HG03175 (cell line): Measurements from ENCODE around the gene PEX26.
"Not testable (repeated sequence)": the region's sequence is repeated elsewhere in the genome, so short reads cannot be mapped to it uniquely, and the experiment has no call there.

Source experiments
- ATAC-seq: cut with Tn5 transposase; IDR thresholded peaks from one replicate; pipeline ENCODE4 v1.9.1; 2021; ENCODE audit warnings: mild to moderate bottlenecking, moderate library complexity; ENCODE audit not compliant: unreplicated experiment

The PEX26 gene

DNA sequence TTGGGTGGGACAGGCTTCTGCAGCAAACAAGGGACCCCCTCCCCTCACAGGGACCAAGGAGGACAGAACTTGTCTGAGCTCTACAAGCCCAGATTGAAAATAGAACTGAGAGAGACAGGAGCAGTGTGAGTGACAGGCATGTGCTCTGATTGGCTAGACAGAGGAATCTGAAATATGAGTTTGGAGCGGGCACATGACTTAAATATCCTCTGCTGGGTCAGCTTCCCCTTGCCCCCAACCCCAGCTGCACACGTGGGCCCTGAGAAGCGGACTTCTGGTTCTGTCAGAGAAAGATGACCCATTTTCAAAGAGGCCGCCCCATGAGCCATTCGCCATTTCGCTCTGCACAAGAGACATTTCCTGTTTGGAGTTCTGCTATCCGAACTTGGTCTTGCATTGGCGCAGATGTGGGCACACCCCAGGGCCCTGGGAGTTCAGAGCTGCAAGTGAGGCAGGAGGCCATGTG is 38.1 kb downstream of the PEX26 start:
- ATAC-seq, result no peak

DNA sequence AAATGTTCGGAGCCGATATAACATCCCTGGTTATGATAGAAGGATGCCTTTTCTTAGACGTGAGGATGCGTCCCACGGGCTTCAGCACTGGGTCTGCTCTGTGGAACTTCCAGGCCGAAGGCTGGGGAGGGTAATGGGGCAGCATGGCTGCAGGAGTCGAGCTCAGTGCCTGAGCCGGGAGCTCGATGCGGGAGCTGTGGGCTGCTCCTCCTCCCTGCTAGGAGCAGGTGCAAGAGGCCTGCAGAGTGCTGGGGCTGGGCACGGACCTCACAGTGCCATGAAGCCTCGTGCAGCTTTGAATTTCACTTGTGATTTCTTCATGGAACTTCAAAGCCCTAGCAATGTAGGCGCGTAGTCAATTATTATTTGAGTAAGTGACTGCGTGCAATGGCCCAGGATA is 38.8 kb downstream of the PEX26 start:
- ATAC-seq, result no peak

DNA sequence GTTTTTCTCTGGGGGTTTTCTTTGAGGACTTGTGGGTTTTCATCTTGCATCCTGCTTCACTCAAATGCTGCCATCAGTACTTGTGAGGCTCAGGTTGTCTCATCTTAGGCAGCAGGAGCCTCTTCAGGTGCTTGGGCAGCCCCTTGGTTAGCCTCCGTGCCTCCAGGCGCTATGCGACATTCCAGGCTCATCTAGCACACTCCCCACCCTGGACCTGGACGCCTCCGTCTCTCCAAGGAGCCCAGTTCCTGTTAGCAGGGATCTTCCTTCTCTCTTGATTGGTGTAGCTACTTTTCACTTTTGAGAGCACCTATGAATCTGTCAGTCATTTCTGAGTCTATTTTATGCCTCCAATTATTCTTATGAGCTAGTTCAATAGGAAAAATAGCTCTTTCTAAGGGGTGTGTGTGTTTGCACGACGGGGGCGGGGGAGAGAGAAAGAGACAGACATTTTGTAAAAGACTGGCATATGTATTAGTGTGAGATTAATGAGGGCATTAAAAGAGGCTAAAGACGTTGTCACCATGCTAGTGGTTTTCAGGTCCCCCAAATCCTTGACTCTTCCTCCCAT is 40.6 kb downstream of the PEX26 start:
- ATAC-seq, result no peak

DNA sequence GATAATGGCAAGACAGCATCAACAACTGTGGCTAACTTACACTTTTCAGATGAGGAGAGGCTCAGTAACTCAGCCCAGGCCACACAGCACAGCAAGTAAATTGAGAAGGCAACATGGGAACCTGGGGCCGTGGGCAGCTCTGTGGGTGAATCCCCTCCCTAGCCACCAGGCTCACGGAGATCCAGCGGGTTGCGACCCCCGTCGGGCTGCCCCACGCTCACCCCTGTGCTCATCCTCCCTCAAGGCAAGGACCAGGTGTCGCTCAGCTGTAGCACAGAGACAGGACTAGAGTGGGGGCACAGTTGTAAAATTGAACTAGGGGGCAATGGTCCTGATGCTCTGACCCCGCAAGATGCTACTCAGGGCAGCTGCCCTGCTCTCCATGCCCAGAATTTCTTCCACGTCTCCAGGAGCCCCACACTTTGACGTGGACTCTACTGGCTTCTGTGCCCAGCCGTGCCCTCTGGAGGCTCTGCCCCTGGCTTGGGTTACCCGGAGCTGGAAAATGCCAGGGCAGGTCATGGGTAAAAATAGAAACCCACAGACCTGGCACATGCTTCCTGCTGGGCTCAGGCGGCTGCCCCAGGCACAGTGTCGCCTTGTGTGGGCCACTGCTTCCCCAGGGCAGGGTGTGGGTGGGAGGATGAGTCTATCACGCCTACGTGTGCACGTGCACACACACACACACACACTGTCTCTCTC is 41.8 kb downstream of the PEX26 start:
- no peak for ATAC-seq

DNA sequence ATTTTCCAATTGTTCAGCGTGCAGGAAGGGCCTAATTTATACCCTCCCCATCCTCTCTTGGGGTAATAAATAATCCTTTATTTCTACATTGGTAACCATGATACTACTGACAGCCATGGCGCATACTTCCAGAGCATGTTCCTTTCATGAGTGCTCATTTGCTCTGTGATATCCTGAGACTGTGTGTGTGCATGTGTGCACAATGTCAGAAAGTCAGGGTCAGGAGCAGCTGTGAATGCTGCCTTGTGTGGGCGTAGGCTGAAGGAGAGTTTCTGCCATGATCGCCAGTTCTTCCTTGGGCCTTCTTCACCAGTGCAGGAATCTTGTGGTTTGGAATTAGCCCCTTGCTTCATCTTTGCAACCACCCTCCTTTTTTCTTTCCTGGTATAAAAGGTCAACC is 43.1 kb downstream of the PEX26 start:
- no peak for ATAC-seq

DNA sequence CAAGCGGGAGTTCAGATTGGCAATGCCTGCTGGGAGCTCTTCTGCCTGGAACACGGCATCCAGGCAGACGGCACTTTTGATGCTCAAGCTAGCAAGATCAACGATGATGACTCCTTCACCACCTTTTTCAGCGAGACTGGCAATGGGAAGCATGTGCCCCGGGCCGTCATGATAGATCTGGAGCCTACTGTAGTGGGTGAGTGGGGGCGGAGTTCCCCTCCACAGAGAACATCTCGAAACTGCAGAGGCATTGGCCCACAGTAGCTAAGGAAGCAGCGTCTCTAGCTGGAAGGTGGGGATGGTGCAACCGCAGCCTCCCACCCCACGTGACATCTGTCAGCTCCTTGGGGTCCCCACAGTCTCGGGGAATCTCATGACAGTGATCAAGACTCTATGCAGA is 43.7 kb downstream of the PEX26 start:
- ATAC-seq, result no peak

DNA sequence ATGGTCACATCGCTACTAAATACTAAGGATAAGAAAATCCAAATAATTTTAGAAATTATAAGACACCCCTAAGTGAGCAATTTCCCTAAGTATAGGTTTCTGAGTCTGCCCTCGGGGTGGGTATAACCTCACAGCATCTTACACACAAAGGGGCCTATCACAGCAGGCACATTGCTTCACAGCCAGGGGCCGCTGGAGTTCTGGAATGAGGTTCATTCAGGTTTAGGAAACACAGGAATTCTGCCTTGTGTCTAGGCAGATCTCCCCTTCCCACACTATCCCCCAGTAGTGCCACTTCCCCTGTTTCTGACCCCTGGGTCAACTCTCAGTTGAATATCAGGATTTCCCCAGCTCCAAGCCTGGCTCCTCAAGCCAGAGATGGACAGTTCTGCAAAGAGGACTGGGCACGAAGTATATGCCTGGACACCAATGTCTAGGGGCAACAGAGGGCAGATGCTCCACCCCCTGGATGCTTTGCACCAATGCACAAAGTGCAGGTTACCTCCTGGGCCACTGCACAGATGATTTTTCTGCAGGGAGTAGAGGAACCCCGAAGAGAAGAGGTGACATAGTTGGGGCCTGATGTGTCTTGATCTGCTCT is 44.3 kb downstream of the PEX26 start:
- ATAC-seq, result no peak

DNA sequence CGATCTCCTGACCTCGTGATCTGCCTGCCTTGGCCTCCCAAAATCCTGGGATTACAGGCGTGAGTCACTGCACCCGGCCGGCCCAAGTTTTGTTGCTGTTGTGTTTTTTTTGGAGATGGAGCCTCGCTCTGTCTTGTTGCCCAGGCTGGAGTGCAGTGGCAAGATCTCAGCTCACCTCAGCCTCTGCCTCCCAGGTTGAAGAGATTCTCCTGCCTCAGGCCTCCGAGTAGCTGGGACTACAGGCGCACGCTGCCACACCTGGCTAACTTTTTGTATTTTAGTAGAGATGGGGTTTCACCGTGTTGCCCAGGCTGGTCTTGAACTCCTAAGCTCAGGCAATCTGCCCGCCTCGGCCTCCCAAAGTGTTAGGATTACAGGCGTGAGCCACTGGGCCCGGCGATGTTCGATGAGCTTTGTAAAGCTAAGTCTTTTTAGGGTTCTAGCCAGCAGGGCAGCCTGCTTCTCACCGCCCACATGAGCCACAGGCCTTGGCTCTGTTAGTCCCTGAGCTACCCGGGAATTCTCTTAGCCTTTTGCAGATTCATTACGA is 45.8 kb downstream of the PEX26 start:
- ATAC-seq, result not testable (repeated sequence)

DNA sequence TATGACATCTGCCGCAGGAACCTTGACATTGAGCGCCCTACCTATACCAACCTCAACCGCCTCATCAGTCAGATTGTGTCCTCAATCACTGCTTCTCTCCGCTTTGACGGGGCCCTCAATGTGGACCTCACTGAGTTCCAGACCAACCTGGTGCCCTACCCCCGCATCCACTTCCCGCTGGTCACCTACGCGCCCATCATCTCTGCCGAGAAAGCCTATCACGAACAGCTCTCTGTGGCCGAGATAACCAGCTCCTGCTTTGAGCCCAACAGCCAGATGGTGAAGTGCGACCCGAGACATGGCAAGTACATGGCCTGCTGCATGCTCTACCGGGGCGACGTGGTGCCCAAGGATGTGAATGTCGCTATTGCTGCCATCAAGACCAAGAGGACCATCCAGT is 48.8 kb downstream of the PEX26 start:
- ATAC-seq, result no peak

DNA sequence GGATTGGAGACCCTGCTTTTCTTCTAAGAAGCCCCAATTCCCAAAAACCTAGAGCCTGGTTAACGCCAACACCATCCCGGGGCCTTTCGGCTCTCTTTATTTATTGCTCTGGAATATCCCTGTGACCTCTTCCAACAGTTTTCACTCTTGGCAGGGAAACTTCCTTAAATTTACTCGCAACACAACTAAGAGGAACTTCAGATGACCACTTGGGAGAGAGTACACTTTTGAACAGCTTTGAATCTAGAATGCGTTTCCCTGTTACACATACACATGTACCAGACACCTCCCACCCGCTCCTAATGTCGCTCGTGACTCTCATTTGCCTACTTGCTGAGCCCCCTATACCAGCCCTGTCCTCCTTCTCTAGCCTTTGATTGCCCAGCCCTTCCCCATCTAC is 52.2 kb downstream of the PEX26 start:
- no peak for ATAC-seq

DNA sequence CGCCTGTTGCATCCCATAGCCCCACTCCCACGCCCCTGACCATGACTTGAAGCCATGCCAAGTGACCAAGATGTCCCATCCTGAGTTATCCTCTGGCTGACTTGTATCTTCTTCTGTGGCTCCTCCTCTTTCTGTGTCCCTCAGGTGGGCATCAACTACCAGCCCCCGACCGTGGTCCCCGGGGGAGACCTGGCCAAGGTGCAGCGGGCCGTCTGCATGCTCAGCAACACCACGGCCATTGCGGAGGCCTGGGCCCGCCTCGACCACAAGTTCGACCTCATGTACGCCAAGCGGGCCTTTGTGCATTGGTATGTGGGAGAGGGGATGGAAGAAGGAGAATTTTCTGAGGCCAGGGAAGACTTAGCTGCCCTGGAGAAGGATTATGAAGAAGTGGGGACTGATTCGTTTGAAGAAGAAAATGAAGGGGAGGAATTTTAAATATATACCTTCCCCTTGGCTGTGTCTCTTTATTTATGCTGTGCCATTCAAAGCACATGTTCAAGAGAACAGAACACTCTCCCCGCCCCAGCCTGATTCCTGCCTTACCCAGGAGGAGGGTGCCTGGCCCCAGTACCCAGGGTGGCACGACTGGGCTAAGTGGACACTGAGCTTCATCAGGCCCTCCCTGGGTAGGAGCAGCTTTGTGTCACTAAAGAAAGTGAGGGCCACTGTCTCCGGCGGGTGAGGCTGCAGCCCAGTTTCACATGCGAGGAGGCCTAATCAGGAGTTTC is 53.1 kb downstream of the PEX26 start:
- ATAC-seq, result no peak

DNA sequence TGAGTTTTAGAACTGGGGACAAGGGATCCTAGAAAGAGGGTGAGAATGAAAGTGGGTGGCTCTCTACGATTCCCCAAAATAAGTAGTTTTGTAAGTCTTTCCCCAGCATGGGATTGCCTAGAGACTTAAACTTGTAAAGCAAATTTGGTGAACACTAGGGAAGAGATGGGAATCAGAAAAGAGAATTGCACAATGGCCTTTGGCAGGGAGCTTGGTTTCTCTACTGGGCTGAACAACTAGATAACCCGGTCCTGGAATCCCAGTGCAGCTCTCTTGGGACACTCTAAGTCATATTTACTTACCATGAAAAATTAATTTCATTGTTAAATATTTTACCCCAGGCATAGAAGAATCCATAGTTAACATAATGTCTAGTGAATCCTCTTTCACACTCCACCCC is 55.7 kb downstream of the PEX26 start:
- ATAC-seq, result no peak

DNA sequence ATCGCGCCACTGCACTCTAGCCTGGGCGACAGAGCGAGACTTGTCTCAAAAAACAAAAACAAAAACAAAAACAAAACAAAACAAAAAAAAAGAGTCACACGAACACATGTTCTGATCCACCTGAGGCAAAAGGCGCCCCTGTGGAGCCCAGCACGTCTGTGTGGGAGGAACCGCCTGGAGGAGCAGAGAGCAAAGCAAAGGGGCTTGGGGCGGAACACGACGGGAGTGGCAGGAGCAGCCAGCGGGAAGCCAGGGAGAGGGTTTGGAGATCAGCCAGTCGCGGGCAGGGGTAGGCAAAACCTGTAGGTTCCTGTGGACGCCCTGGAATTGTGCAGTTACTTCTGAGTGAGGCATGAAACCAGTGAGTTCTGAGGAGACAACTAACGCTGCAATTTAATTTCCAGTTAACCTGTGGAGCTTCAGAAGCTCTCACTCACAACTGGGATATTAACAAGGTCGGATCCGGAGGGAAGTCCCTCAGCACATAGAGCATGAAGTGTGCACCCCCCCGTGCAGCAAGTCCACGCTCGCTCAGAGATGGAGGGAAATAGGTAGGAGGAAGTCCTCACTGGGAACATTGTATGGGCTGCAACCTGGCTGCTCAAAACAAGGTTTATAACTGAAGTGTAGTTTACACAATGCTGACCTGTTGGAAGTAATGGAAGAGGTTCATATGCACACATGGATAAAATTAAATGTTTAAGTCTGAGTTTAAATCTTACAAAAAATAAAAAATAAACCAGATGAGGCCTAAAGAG is 59.0 kb downstream of the PEX26 start:
- ATAC-seq, result no peak

DNA sequence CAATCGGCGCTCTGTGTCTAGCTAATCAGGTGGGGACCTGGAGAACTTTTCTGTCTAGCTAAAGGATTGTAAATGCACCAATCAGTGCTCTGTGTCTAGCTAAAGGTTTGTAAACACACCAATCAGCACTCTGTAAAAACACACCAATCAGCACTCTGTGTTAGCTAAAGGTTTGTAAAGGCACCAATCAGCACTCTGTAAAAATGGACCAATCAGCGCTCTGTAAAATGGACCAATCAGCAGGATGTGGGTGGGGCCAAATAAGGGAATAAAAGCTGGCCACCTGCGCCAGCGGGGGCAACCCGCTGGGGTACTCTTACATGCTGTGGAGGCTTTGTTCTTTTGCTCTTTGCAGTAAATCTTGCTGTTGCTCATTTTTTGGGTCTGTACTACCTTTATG is 63.2 kb downstream of the PEX26 start:
- ATAC-seq, result not testable (repeated sequence)

DNA sequence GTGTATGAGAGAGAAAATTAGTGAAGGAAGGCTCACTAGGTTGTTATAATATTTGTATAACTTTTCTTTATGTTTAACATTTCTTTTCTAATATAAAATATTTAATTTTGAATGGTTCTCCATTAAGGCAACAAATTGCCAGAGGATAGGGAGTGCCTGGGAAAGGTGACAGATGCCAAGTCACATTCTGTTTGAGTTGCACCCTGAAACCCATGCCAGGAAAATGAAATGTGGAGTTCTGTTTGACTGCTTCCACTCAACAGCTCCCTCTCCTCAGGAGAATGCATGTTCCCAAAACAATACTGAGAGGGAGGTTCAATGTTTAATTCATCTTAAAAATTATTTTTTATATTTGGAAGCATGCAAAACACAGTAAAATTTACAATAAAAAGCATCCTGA is 66.3 kb downstream of the PEX26 start:
- no peak for ATAC-seq

DNA sequence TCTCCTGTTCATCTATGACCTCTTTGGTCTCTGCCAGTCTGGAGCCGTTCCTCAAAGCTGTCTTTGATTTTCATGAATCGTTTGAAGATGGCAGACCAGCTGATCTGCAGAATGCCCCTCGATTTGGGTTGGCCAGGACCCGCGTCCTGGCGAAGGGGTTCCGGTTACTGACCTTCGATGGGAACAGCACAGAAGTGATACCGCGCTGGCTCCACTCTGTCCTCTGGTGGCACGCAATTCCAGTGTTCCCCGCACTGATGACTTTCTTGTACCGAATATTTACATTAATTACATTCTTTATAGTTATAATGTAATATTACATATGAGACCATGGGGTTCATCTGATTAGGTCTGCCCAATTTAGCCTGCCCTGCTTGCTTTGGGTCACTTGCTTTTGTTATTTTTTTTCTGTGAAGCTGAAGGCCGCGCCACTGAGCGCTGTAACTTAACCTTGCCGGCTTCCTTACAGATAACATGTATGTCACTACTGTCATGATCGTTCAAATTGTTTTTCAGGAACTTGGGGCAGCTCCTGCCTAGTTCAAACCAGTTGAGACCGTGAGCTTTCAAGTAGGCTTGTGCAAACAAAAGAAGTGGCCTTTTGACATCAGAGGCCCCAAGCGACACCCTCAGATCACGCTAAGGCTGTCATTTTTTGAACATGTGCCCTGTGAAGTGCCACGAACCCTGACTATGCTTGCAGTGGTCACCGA is 68.0 kb downstream of the PEX26 start:
- ATAC-seq, result no peak

DNA sequence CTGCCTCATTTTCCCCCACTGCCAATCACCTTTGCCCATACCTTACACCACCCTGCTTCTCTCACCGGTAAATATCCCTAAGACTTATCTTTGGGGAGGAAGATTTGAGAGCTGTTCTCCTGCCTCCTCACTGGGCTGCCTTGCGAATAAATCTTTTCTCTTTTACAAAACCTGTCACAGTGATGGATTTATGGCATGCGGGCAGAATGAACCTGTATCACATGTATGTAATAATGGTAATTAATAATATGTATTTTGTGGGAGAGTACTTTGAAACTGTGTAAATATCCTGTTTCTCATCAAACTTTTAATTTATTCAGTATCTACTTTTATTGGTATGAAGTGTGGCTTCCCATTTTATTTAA is 68.6 kb downstream of the PEX26 start:
- no peak for ATAC-seq

DNA sequence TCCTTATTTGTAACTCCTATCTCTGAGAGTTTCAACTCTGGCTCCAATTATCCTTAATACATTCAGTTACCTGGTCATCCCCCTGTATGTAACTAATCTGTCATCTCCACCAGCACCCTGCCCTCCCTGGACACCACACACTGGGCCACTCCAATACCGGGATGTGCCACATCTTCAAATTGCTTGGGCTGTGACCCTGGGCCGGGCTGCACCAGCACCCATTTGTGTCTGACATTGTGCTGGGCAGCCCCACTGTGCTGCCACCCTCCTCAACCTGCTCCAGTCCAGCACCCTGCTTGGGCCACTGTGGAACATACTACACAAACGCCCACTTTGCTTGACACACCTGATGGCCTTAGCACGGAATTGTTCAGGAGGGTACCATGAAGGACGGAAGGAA is 70.0 kb downstream of the PEX26 start:
- ATAC-seq, result no peak

DNA sequence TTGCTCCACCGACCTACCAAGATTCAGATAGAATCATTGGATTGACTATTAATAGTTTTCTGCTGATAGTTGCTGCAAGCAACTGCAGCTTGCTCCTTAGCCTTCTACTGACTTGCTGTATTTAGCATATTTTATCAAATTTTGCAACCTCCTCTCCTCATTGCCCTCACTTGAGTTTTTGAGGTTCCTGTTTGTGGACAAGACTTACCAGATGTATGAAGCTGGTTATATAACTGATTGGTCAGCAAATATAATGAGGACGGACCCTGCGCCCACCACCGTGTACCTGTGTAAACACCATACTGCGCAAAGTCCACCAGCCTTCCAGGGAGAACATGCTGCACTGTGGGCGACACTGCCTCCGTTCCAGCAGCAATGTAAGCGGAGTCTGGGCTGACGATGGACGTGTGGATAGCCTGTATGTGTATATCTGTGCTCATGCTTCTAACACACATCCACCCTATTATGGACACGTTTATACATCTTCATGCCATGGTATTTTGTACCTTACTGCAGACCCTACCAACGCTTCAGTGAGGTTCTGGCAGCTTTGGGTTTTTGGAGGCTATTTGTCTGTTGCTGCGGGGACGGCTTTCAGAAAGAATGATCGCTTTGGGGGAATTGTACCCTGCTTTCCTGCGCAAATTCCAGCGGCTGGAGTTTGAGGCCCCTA is 70.6 kb downstream of the PEX26 start:
- no peak for ATAC-seq

DNA sequence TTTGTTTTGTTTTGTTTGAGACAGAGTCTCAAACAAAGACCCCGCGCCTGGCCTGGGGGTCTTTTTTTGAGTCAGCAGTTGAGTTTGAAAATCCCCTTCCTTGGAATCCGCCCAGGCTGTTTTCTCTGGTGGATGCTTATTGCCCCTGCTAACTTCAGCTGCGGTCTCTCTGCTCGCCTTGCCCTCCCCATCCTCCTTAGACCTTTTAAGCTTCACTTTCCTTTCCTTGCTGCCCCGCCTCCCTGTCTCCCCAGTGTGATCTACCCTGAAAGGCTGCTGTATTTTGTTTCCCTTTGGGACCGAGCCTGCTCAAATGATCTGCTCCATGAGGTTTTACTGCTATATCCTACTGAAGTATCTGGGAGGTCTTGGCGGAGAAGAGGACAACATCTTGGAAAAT is 74.7 kb downstream of the PEX26 start:
- ATAC-seq, result no peak
